Activated naive CD4-positive, alpha-beta T cell treated with anti-CD3 and anti-CD28 coated beads, Interleukin-2, amount 50 U/mL, for 72 hours (primary cell): ENCODE results near the gene CA6. TPM values are rescaled to one million over a fixed set of nuclear protein-coding genes. Genes with fewer than 3 reads are reported as not detected.
"Not testable (repeated sequence)": the region's sequence is repeated elsewhere in the genome, so short reads cannot be mapped to it uniquely, and the experiment has no call there.

ENCODE experiments used
- ATAC-seq, 2 donors: fragments of 150-1000 bp; cut with Tn5 transposase; 2 replicates each; pipeline ENCODE4 v1.10.0; 2021; ENCODE audit warnings: mild to moderate bottlenecking in 2 of 2, moderate library complexity in 2 of 2
- DNase-seq, 2 donors: peaks; one replicate each; pipeline ENCODE4 v3.0.0; 2021 to 2022; ENCODE audit warnings: low spot score in 2 of 2
- H3K27ac Mint-ChIP-seq, 2 donors: one replicate each; pipeline ENCODE4 v1.8.0; 2022; ENCODE audit warnings: mild to moderate bottlenecking in 2 of 2, mixed read lengths in 2 of 2
- H3K36me3 Mint-ChIP-seq, 2 donors: one replicate each; pipeline ENCODE4 v1.8.0; 2022; ENCODE audit warnings: mixed read lengths in 2 of 2
- H3K9me3 Mint-ChIP-seq, 2 donors: one replicate each; pipeline ENCODE4 v1.8.0; 2022; ENCODE audit warnings: mixed read lengths in 2 of 2
- total RNA-seq, 2 donors: library from RNA; stranded (reverse); gene quantifications; one replicate each; pipeline ENCODE4 v1.2.3, GENCODE V29; 2022

CA6 gene
- total RNA-seq, 2 donors from 2014 or later, result 0.66 to 1.7 TPM

DNA sequence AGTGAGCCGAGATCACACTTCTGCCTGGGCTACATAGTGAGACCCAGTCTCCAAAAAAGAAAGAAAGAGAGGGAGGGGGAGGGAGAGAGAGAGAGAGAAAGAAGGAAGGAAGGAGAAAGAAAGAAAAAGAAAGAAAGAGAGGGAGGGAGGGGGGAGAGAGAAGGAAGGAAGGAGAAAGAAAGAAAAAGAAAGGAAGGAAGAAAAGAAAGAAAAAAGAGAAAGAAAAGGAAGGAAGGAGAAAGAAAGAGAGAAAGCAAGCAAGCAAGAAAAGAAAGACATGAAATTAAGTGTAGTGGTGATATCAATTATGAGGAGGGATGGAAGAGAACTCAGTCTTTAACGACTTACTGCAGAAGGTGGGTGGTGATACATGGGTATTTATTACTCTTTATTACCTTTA, 38.5 kb downstream of the CA6 start:
- no peaks in the 10 kb centered on the region for H3K36me3 Mint-ChIP-seq
- H3K9me3 Mint-ChIP-seq, result no peaks in the 10 kb centered on the region
- no peak for ATAC-seq
- peak overlapping the region; percentile 9 to 85 for H3K27ac Mint-ChIP-seq
- DNase-seq, result no peak

GRCh38 chr1:8984990-8985389, 39.3 kb downstream of the CA6 start:
- DNase-seq (no peak), ATAC-seq (no peak)
- Mint-ChIP-seq H3K36me3 (no peaks in the 10 kb centered on the region), H3K27ac (peak overlapping the region; percentile 30 to 85), H3K9me3 (no peaks in the 10 kb centered on the region)

GRCh38 chr1:8985915-8986813, 40.5 kb downstream of the CA6 start:
- Mint-ChIP-seq H3K27ac (peak overlapping the region; percentile 55 to 88), H3K36me3 (no peaks in the 10 kb centered on the region), H3K9me3 (no peaks in the 10 kb centered on the region)
- ATAC-seq, result no peak
- DNase-seq, result no peak

DNA sequence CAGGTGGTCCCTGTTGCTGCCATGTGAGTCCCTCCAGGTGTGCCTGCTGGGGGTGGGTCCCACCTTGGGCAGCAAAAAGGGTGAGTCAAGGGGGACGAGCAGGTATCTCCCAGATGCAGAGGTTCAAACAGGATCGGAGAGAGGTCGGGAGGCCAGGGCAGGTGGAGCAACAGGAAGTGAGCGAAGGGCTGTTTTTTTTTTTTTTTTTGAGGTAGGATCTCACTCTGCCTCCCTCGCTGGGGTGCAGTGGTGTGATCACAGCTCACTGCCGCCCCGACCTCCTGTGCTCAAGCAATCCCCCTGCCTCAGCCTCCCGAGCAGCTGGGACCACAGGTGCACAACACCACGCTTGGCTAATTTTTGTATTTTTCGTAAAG, 41.1 kb downstream of the CA6 start:
- Mint-ChIP-seq H3K27ac (peak overlapping the region; percentile 55 to 88), H3K36me3 (no peaks in the 10 kb centered on the region), H3K9me3 (no peaks in the 10 kb centered on the region)
- ATAC-seq (peak in 1 of 2 donors; percentile 27), DNase-seq (no peak)

GRCh38 chr1:8987881-8988617, 42.4 kb downstream of the CA6 start:
- Mint-ChIP-seq H3K9me3 (peaks cover 3 to 11% of the 10 kb centered on the region in 2 donors), H3K27ac (peak overlapping the region; percentile 55 to 84)
- peak; percentile 62 to 79 for ATAC-seq

DNA sequence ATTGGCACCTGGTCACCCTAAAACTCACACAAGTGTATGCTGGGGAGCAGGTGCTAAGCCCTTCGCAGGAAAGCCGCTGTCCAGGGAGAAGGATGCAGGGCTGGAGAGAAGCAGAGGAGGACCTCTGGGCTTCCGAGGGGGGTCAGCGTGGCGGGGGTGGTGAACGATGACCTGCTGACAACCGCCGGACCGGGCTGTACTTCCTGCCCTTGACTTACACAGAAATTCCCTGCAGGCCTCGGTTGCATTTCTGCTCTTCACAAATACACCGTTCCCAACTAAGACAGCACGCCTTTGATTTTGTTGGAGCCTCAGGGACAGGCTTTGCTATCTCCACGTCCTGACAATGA, 42.9 kb downstream of the CA6 start:
- ATAC-seq, result no peak
- peaks cover 4 to 13% of the 10 kb centered on the region in 2 donors for H3K9me3 Mint-ChIP-seq
- no peak for DNase-seq
- H3K36me3 Mint-ChIP-seq, result peaks cover 0 to 8% of the 10 kb centered on the region in 2 donors
- no peak overlapping the region for H3K27ac Mint-ChIP-seq

More at GRCh38 chr1:8987881-8988617, 42.4 kb downstream of the CA6 start:
- peaks cover 0 to 6% of the 10 kb centered on the region in 2 donors for H3K36me3 Mint-ChIP-seq
- peak; percentile 72 to 86 for DNase-seq

GRCh38 chr1:8989061-8989460, 43.4 kb downstream of the CA6 start:
- peaks cover 0 to 8% of the 10 kb centered on the region in 2 donors for H3K36me3 Mint-ChIP-seq
- ATAC-seq (no peak), DNase-seq (no peak)
- no peak overlapping the region for H3K27ac Mint-ChIP-seq
- H3K9me3 Mint-ChIP-seq, result peaks cover 4 to 13% of the 10 kb centered on the region in 2 donors

GRCh38 chr1:8989821-8990220, 44.2 kb downstream of the CA6 start:
- peak; percentile 44 to 66 for ATAC-seq
- no peak for DNase-seq
- peaks cover 0 to 8% of the 10 kb centered on the region in 2 donors for H3K36me3 Mint-ChIP-seq
- peaks cover 4 to 13% of the 10 kb centered on the region in 2 donors for H3K9me3 Mint-ChIP-seq
- H3K27ac Mint-ChIP-seq, result peak overlapping the region in 1 of 2 donors; percentile 88

DNA sequence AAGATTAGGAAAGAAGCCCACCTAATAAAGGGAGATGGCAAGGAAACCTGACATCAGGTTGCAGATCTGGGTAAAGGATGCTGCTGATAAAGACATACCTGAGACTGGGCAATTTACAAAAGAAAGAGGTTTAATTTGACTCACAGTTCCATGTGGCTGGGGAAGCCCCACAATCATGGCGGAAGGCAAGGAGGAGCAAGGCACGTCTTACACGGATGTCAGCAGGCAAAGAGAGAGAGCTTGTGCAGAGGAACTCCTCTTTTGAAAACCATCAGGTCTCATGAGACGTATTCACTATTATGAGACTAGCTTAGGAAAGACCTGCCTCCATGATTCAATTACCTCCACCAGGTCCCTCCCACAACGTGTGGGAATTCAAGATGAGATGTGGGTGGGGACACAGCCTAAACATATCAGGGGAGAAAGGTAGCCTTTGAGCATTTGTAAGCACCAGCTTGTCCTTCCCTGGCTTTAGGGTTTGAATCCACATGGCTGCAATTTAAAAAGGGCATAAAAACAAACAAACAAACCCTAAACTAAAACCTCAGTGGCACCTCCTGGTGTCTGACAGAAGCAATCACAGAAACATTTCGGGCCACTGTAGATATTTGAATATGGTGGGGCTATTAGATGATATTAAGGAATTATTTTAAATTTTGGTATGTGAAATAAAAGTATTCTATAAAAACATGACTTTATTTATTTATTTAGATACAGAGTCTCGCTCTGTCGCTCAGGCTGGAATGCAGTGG, 47.4 kb downstream of the CA6 start:
- ATAC-seq, result no peak
- peaks cover 0 to 8% of the 10 kb centered on the region in 2 donors for H3K36me3 Mint-ChIP-seq
- peaks cover 4 to 13% of the 10 kb centered on the region in 2 donors for H3K9me3 Mint-ChIP-seq
- peak overlapping the region in 1 of 2 donors; percentile 61 for H3K27ac Mint-ChIP-seq
- DNase-seq, result no peak

DNA sequence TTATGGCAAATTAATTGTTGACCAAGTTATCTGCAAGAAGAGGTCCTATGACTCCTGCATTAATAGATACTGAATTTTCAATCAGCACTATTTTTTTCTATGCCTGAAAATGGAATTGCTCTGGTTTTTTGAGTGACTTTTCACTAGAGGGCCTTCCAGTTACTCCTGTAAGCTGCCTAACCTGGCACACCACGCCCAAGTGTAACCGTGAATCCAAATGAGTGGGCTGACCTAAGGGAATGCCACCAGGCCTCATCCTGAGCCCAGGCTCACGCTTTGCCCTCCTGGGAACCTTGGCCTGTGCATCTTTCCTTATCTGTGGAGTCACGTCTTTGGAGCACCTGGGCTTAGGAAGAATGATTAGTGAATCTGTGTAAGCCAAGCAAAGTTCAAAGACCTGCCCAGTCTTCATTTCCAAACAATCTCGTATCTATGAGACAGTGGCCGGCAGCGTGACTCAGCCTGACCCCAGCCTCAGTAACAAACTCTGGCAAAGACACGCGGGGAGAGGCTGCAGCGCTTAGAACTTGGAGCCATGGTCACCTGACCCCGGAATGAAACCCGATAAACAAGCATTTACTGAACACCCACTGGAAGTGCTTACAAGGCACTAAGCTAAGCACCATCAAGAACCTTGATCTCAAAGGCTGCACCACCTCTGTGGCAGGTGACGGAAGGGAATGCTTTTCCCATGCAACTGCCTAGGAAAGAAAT, 48.5 kb downstream of the CA6 start:
- not testable (repeated sequence) for ATAC-seq
- H3K9me3 Mint-ChIP-seq, result peaks cover 4 to 13% of the 10 kb centered on the region in 2 donors

DNA sequence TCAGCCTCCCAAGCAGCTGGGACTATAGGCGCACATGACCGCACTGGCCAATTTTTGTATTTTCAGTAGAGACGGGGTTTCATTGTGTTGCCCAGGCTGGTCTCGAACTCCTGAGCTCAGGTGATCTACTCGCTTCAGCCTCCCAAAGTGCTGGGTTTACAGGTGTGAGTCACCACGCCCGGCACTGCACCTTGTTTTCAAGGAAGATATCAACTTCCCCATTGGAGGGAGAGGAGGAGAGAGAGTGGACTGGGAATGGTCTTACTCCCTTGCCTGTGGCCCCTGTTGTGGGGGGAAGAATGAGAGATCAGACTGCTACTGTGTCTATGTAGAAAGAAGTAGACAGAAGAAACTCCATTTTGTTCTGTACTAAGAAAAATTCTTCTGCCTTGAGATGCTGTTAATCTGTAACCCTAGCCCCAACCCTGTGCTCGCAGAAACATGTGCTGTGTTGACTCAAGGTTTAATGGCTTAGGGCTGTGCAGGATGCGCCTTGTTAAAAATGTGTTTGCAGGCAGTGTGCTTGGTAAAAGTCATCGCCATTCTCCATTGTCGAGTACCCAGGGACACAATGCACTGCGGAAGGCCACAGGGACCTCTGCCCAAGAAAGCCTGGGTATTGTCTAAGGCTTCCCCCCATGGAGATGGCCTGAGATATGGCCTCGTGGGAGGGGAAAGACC, 56.0 kb downstream of the CA6 start:
- not testable (repeated sequence) for H3K9me3 Mint-ChIP-seq, H3K36me3 Mint-ChIP-seq, H3K27ac Mint-ChIP-seq, ATAC-seq, DNase-seq

More for the DNA sequence above, 48.5 kb downstream of the CA6 start:
- not testable (repeated sequence) for DNase-seq, H3K27ac Mint-ChIP-seq, H3K36me3 Mint-ChIP-seq

GRCh38 chr1:9002215-9002560, 56.5 kb downstream of the CA6 start:
- H3K27ac Mint-ChIP-seq, DNase-seq, H3K36me3 Mint-ChIP-seq, ATAC-seq, H3K9me3 Mint-ChIP-seq: not testable (repeated sequence)

GRCh38 chr1:9004031-9004699, 58.5 kb downstream of the CA6 start:
- peak in 1 of 2 donors; percentile 16 for ATAC-seq
- Mint-ChIP-seq H3K27ac (no peak overlapping the region), H3K36me3 (no peaks in the 10 kb centered on the region), H3K9me3 (no peaks in the 10 kb centered on the region)
- DNase-seq, result no peak

DNA sequence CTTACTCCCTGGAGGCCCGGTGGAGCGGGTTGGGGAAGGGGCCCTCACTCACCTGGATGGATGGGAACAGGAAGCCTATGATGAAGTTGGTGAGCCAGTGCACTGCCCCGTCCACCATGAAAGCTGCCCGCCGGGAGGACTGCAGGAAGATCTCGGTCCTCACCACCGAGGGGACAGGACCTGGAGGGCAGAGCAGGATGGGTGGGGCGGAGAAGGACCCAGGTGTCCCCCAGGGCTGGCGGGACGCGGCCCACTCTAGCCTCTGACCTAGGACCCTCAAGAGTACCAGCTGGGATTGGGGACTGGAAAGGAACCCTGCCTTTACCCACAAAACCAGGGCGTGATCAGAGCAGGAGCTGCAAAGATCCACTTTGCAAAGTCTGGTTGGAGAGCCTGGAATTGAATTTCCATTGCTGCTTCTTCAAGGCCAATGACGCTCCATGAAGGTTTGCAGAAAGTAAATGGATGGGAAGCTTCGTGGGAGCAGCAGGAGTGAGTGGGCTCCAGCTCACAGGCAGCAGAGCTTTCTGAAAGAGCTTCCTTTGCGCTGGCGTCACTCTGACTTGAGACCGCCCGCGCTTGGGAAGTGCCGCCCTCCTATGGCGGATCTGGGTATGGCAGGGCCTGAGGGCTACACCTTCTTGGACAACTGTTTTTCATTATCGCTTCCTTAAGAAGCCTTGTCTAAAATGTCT, 59.2 kb downstream of the CA6 start:
- ATAC-seq, result peak; percentile 89 to 94
- H3K27ac Mint-ChIP-seq, result no peak overlapping the region
- DNase-seq, result peak; percentile 77 to 94
- no peaks in the 10 kb centered on the region for H3K36me3 Mint-ChIP-seq
- no peaks in the 10 kb centered on the region for H3K9me3 Mint-ChIP-seq

DNA sequence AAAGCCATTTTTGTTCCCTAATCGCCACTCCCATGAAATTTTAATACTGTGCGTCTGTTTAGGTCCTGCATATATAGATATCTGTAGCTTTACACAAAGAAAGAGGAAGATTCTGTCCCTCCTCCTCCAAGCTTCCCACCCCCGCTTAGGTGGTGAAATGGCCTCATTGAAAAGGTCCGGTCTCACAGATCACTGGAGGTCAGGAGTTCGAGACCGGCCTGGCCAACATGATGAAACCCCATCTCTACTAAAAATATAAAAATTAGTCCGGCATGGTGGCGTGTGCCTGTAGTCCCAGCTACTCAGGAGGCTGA, 59.7 kb downstream of the CA6 start:
- H3K36me3 Mint-ChIP-seq, result no peaks in the 10 kb centered on the region
- DNase-seq (no peak), ATAC-seq (peak in 1 of 2 donors; percentile 7)
- H3K27ac Mint-ChIP-seq, result no peak overlapping the region
- H3K9me3 Mint-ChIP-seq, result no peaks in the 10 kb centered on the region
